Omental fat pad (tissue), 4 donors: ENCODE measurements around the gene C10orf95. TPM values are rescaled to one million over a fixed set of nuclear protein-coding genes. Genes with fewer than 3 reads are reported as not detected.
"Not testable (repeated sequence)": the region's sequence is repeated elsewhere in the genome, so short reads cannot be mapped to it uniquely, and the experiment has no call there.

ENCODE experiments used
- ATAC-seq: fragments of 150-250 bp; one replicate; pipeline ENCODE4 v1.9.1; 2016; ENCODE audit warnings: mild to moderate bottlenecking, moderate library complexity; ENCODE audit not compliant: low FRiP score
- DNase-seq: peaks from one replicate; pipeline ENCODE4 v3.0.0-alpha.2; 2019; ENCODE audit warnings: low spot score
- CTCF ChIP-seq, 3 donors: fragments of 450-650 bp; IDR thresholded peaks; one replicate each; pipeline ENCODE4 v1.5.1; 2016 to 2017; ENCODE audit warnings: antibody characterized with exemption in 3 of 3, mild to moderate bottlenecking in 3 of 3, moderate library complexity in 2 of 3
- total RNA-seq, 4 donors: library from RNA; depleted of rRNA; stranded (reverse); fragments of >200 nt; gene quantifications; one replicate each; pipeline ENCODE4 v1.1.0, GENCODE V29; 2016

C10orf95 gene
- total RNA-seq = under 1 TPM in 1 of 4 donors, not detected in 3; 0.84 TPM

GRCh38 chr10:102451105-102451969, at the start of gene C10orf95:
Gene C10orf95, minus strand, starts transcription at chr10:102451543. Its CDS starts 450 bp downstream, at chr10:102451093.
- TF ChIP-seq CTCF (IDR thresholded peaks at IDR 0.05) = no peak
- no peak for DNase-seq
- peak; percentile 22 for ATAC-seq

- DNase-seq = not testable (repeated sequence)
These were observed 49.3 kb upstream of the C10orf95 start for GRCh38 chr10:102500686-102501085.

DNA sequence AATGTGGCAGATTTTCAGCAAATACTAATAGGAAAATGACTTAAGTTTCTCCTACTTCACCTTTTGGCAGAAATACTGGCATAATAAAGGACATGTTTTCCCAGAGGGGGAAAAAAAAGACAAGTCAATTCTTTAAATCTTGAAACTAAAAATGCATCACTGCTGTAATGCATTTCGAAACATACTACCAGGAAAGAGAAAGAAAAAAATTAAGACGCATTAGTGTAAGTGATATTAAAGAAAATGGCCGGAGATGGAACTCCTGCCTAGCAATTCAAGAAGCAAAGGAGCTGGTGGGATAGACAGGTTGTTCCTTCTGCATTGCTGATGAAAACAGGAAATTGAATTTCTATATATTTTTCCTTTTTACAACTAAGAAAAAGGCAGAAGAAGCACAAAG, 48.0 kb upstream of the C10orf95 start:
- ATAC-seq (no peak), DNase-seq (no peak)
- TF ChIP-seq CTCF (IDR thresholded peaks at IDR 0.05) = no peak

More at GRCh38 chr10:102500686-102501085, 49.3 kb upstream of the C10orf95 start:
- not testable (repeated sequence) for ATAC-seq

DNA sequence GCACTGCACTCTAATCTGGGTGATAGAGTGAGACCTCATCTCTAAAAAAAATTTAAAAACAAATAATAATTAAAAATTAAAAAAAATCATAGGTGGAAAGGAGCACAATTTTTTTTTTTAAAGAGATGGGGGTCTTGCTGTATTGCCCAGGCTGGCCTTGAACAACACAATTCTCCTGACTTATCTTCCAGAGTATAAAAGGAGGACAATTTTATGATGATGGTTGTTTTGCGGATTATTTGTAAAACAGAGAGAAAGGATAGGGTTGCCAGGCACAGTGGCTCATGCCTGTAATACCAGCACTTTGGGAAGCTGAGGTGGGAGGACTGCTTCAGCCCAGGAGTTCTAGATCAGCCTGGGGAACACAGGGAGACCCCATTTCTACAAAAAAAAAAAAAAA, 46.2 kb upstream of the C10orf95 start:
- TF ChIP-seq CTCF (IDR thresholded peaks at IDR 0.05) = no peak
- ATAC-seq (no peak), DNase-seq (no peak)

GRCh38 chr10:102493771-102494170, 42.4 kb upstream of the C10orf95 start:
- DNase-seq (no peak), ATAC-seq (no peak)
- TF ChIP-seq CTCF (IDR thresholded peaks at IDR 0.05) = no peak

DNA sequence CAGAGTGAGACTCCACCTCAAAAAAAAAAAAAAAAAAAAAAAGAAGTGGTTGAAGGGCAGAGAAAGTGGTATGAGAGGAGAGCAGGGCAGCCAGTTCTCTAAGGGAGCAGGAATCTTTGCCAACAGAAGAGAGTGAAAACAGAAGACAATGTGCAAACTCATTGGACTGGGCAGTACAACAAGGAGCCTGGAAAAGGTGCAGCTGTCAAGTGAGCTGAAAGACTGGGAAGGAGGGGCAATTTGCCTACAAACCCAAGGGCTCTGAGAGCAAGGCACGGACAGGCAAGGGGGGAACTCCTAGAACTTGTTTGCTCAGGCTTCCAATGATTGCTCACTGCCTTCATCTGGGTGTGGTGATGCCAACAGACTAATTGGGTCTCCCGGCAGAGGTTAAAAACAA, 41.6 kb upstream of the C10orf95 start:
- DNase-seq = no peak
- TF ChIP-seq CTCF (IDR thresholded peaks at IDR 0.05) = no peak
- ATAC-seq = peak; percentile 88

DNA sequence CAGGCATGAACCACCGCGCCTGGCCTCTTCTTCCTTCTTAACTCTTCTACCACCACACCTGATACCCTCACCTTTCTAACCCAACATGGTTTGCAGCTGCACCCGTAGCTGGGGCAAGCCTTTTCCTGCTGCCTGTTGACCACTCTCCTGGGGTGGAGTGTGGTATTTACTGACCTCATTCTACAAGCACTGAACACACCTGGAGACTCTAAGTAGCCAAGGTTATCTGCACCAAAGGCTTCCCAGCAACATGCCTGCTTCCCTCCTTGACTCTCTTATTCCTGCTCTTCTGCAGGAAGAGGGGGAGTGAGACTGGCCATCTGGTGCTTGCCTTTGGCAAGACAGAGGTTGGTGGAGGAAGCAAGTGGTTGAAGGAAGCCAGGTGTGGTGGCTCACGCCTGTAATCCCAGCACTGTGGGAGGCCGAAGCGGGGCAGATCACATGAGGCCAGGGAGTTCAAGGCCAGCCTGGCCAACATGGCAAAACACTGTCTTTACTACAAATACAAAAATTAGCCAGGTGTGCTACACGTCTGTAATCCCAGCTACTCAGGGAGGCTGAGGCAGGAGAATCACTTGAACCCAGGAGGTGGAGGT, 41.1 kb upstream of the C10orf95 start:
- DNase-seq (no peak), ATAC-seq (no peak)
- no peak for TF ChIP-seq CTCF (IDR thresholded peaks at IDR 0.05)
